Mesenchymal stem cell (in vitro differentiated cells and primary cell): ENCODE measurements around the gene M6PR.
A peak's percentile ranks its signal among the peaks of the same experiment; 100 is the strongest.

Source experiments
- DNase-seq: peaks from one replicate; pipeline ENCODE4 v3.0.0-alpha.2; 2013
- H2AFZ ChIP-seq: one replicate; pipeline ENCODE4 v1.6.1; 2013; ENCODE audit warnings: low read depth, mild to moderate bottlenecking, control low read depth, inconsistent platforms, low read length, moderate library complexity
- H2AK5ac ChIP-seq: 2 replicates; pipeline ENCODE4 v1.6.1; 2013; ENCODE audit warnings: low read length, moderate library complexity, mild to moderate bottlenecking, inconsistent platforms; ENCODE audit not compliant: severe bottlenecking
- H2BK120ac ChIP-seq: one replicate; pipeline ENCODE4 v1.6.1; 2013; ENCODE audit warnings: low read depth, mild to moderate bottlenecking, inconsistent platforms, low read length, moderate library complexity
- H2BK12ac ChIP-seq, 2 experiments: one replicate each; pipeline ENCODE4 v1.6.1; 2013; ENCODE audit warnings: inconsistent platforms in 2 of 2, low read length in 2 of 2, mild to moderate bottlenecking in 2 of 2, moderate library complexity in 2 of 2, control low read depth in 1 of 2
- H2BK15ac ChIP-seq: one replicate; pipeline ENCODE4 v1.6.1; 2013; ENCODE audit warnings: mild to moderate bottlenecking, low read depth, inconsistent platforms; ENCODE audit not compliant: poor library complexity, severe bottlenecking
- H2BK5ac ChIP-seq: 2 replicates; pipeline ENCODE4 v1.6.1; 2013; ENCODE audit warnings: low read depth, mild to moderate bottlenecking, low read length, control low read depth, inconsistent platforms; ENCODE audit not compliant: poor library complexity, severe bottlenecking
- H3K14ac ChIP-seq, 2 experiments: one replicate each; pipeline ENCODE4 v1.6.1; 2013; ENCODE audit warnings: inconsistent platforms in 2 of 2, low read length in 2 of 2, control low read depth in 1 of 2, mild to moderate bottlenecking in 1 of 2, moderate library complexity in 1 of 2
- H3K18ac ChIP-seq, 2 experiments: one replicate each; pipeline ENCODE4 v1.6.1; 2013; ENCODE audit warnings: inconsistent platforms in 2 of 2, low read length in 2 of 2, control low read depth in 1 of 2, low read depth in 1 of 2, mild to moderate bottlenecking in 1 of 2
- H3K23ac ChIP-seq, 2 experiments: one replicate each; pipeline ENCODE4 v1.6.1; 2013; ENCODE audit warnings: inconsistent platforms in 2 of 2, low read length in 2 of 2, mild to moderate bottlenecking in 2 of 2, moderate library complexity in 2 of 2, control low read depth in 1 of 2
- H3K27ac ChIP-seq: 2 replicates; pipeline ENCODE4 v1.5.1; 2013; ENCODE audit warnings: mild to moderate bottlenecking, moderate library complexity, low read length, control low read depth, inconsistent platforms; ENCODE audit not compliant: poor library complexity, severe bottlenecking
- H3K27me3 ChIP-seq, 2 experiments: 2 replicates each; pipeline versions ENCODE4 v1.6.1 to v1.7.0; 2013; ENCODE audit warnings: low read length in 2 of 2, mild to moderate bottlenecking in 2 of 2, moderate library complexity in 2 of 2, control low read depth in 1 of 2, inconsistent platforms in 1 of 2; ENCODE audit not compliant: control insufficient read depth in 1 of 2, insufficient read depth in 1 of 2
- H3K36me3 ChIP-seq, 2 experiments: 2 replicates each; pipeline versions ENCODE4 v1.6.1 to v1.7.0; 2013; ENCODE audit warnings: low read length in 2 of 2, control low read depth in 1 of 2, inconsistent platforms in 1 of 2, low read depth in 1 of 2, mild to moderate bottlenecking in 1 of 2; ENCODE audit not compliant: insufficient read depth in 2 of 2, control insufficient read depth in 1 of 2
- H3K4ac ChIP-seq, 2 experiments: one replicate each; pipeline ENCODE4 v1.6.1; 2013; ENCODE audit warnings: inconsistent platforms in 2 of 2, low read length in 2 of 2, mild to moderate bottlenecking in 2 of 2, moderate library complexity in 2 of 2, control low read depth in 1 of 2, low read depth in 1 of 2
- H3K4me1 ChIP-seq: 2 replicates; pipeline ENCODE4 v1.6.1; 2013; ENCODE audit warnings: low read depth, low read length, control low read depth; ENCODE audit not compliant: control insufficient read depth, insufficient read depth
- H3K4me2 ChIP-seq: 2 replicates; pipeline ENCODE4 v1.6.1; 2013; ENCODE audit warnings: low read length, mild to moderate bottlenecking, inconsistent platforms; ENCODE audit not compliant: poor library complexity, severe bottlenecking
- H3K4me3 ChIP-seq, 2 experiments: 2 replicates each; pipeline versions ENCODE4 v1.5.1 to v1.7.0; 2013; ENCODE audit warnings: low read length in 2 of 2, mild to moderate bottlenecking in 2 of 2, control low read depth in 1 of 2, low read depth in 1 of 2; ENCODE audit not compliant: insufficient read depth in 1 of 2
- H3K79me1 ChIP-seq: replicated peaks from 2 replicates; pipeline ENCODE4 v1.6.1; 2013; ENCODE audit warnings: mild to moderate bottlenecking, control low read depth, low read length, inconsistent platforms; ENCODE audit not compliant: poor library complexity, severe bottlenecking
- H3K9ac ChIP-seq: 2 replicates; pipeline ENCODE4 v1.7.0; 2013; ENCODE audit warnings: mild to moderate bottlenecking, low read length, moderate library complexity
- H3K9me3 ChIP-seq: 2 replicates; pipeline ENCODE4 v1.7.0; 2013; ENCODE audit warnings: mild to moderate bottlenecking, low read length; ENCODE audit not compliant: control insufficient read depth
- H4K8ac ChIP-seq: one replicate; pipeline ENCODE4 v1.6.1; 2013; ENCODE audit warnings: inconsistent platforms, mild to moderate bottlenecking, low read length, moderate library complexity
- H4K91ac ChIP-seq: one replicate; pipeline ENCODE4 v1.6.1; 2013; ENCODE audit warnings: mild to moderate bottlenecking, low read length, inconsistent platforms
- WGBS: methylation state at CpG from one replicate; pipeline ENCODE4 v1.1.7; 2013; ENCODE audit warnings: mixed read lengths; 5-methylcytosine and 5-hydroxymethylcytosine counted together

The M6PR gene

DNA sequence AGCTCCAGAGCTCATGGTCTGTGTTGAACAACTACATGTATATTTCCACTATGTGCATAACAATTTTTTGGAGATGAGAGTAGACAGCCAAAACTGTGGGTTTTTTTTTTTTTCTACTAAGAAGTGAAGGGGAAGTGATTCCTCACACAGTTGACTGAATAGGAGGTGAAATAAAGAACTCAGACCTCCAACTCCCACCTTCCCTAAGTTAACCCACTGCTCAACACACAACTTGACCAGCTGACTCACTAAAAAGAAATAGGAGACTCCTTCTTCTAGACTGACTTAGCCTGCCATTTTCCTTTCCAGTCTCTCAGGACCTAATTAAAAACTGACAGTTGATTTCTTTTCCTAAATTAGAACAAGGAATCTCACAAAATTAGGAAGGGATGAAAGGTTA, 1.7 kb downstream of the M6PR start:
- H4K91ac ChIP-seq, result no peak overlapping the region
- no peak overlapping the region for H3K18ac ChIP-seq
- no peak overlapping the region for H3K14ac ChIP-seq
- H2BK5ac ChIP-seq, result no peak overlapping the region
- peak overlapping the region; percentile 98 for H3K9ac ChIP-seq
- no peaks in the 10 kb centered on the region for H3K27me3 ChIP-seq
- no peak overlapping the region for H4K8ac ChIP-seq
- H3K4ac ChIP-seq, result no peak overlapping the region
- no peak overlapping the region for H3K27ac ChIP-seq
- no peaks in the 10 kb centered on the region for H3K9me3 ChIP-seq
- peaks cover 12 to 37% of the 10 kb centered on the region in 2 experiments for H3K36me3 ChIP-seq
- H3K79me1 ChIP-seq, result peaks cover 18% of the 10 kb centered on the region
- no peak overlapping the region for H2AK5ac ChIP-seq
- H3K4me3 ChIP-seq, result peak overlapping the region in 1 of 2 experiments; percentile 97
- H3K23ac ChIP-seq, result no peak overlapping the region
- H2BK15ac ChIP-seq, result no peak overlapping the region
- H3K4me2 ChIP-seq, result no peak overlapping the region
- no peak overlapping the region for H2BK12ac ChIP-seq
- no peaks in the 10 kb centered on the region for H3K4me1 ChIP-seq
- no peak overlapping the region for H2BK120ac ChIP-seq
- H2AFZ ChIP-seq, result no peak overlapping the region
- no peak for DNase-seq

DNA sequence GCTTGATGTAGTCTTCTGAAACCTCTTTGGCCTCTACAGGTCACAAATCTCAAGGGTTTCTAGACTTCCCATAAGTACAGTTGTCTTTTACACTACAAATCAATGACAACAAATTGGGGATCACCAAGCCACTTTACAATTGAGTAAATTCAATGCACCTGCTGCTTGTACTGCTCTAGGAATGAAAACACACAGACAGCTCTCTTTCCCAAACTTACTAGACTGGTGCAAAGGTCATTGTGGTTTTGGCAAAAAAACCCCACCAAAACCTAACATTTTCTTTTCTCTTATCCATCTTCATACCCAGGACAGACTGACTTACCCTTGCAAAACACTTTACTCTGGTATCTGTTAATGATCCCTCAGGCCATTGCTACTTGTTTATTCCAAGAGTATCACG, 2.7 kb downstream of the M6PR start:
- WGBS, result 86% methylated on average over 1 of the region's 1 CpG
- H3K79me1 ChIP-seq, result peaks cover 21% of the 10 kb centered on the region
- no peak overlapping the region for H2BK5ac ChIP-seq
- no peak overlapping the region for H2BK15ac ChIP-seq
- H3K14ac ChIP-seq, result no peak overlapping the region
- no peak overlapping the region for H3K9ac ChIP-seq
- no peak overlapping the region for H2BK12ac ChIP-seq
- no peak overlapping the region for H2BK120ac ChIP-seq
- no peak overlapping the region for H3K27ac ChIP-seq
- no peak overlapping the region for H4K91ac ChIP-seq
- no peaks in the 10 kb centered on the region for H3K4me1 ChIP-seq
- no peak overlapping the region for H3K4ac ChIP-seq
- no peak overlapping the region for H4K8ac ChIP-seq
- no peak overlapping the region for H2AFZ ChIP-seq
- no peak overlapping the region for H3K4me2 ChIP-seq
- no peak overlapping the region for H2AK5ac ChIP-seq
- H3K18ac ChIP-seq, result no peak overlapping the region
- no peaks in the 10 kb centered on the region for H3K27me3 ChIP-seq
- H3K4me3 ChIP-seq, result no peak overlapping the region
- no peaks in the 10 kb centered on the region for H3K9me3 ChIP-seq
- no peak for DNase-seq
- H3K23ac ChIP-seq, result no peak overlapping the region
- peaks cover 17 to 47% of the 10 kb centered on the region in 2 experiments for H3K36me3 ChIP-seq

DNA sequence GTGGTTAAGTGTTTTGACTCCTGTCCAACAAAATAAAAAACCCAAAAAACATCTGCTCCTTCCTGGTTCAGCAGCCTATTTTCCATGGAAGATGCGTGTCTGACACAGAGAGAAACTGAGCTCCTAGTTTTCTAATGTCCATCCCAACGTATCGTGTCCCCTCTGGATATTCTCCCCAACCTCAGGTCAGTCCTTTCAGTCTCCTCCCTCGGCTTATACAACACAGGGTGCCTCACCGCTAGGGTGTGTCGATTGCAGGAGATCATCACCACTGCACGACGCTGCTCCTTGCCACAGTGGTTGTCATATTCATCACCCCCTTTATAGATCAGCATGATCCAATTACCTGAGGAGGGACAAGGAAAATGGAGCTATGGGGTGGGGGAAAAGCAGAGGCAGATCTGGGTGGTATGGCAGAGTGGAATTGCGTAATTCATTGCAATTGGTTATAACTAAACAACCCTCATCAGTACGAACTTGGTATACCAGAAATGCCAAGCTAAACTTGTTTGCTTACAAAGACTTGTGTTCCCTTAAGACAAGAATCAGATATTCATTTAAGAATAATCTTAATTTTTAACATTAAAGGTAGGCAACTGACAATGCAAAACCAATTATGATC, 5.8 kb downstream of the M6PR start:
- Histone ChIP-seq H3K4me2 (no peak overlapping the region), H4K91ac (no peak overlapping the region), H3K36me3 (peaks cover 21 to 59% of the 10 kb centered on the region in 2 experiments), H3K4me3 (no peak overlapping the region), H3K4ac (no peak overlapping the region), H2AK5ac (no peak overlapping the region), H3K23ac (no peak overlapping the region), H2BK12ac (no peak overlapping the region), H3K27me3 (no peaks in the 10 kb centered on the region), H3K79me1 (peaks cover 18% of the 10 kb centered on the region), H3K4me1 (no peaks in the 10 kb centered on the region), H3K9ac (no peak overlapping the region), H2BK120ac (no peak overlapping the region), H3K9me3 (no peaks in the 10 kb centered on the region), H2BK15ac (no peak overlapping the region), H4K8ac (no peak overlapping the region), H3K14ac (no peak overlapping the region), H2BK5ac (no peak overlapping the region), H3K18ac (no peak overlapping the region), H3K27ac (no peak overlapping the region), H2AFZ (no peak overlapping the region)
- no peak for DNase-seq
- WGBS, result 98% methylated on average over 8 of the region's 10 CpGs

DNA sequence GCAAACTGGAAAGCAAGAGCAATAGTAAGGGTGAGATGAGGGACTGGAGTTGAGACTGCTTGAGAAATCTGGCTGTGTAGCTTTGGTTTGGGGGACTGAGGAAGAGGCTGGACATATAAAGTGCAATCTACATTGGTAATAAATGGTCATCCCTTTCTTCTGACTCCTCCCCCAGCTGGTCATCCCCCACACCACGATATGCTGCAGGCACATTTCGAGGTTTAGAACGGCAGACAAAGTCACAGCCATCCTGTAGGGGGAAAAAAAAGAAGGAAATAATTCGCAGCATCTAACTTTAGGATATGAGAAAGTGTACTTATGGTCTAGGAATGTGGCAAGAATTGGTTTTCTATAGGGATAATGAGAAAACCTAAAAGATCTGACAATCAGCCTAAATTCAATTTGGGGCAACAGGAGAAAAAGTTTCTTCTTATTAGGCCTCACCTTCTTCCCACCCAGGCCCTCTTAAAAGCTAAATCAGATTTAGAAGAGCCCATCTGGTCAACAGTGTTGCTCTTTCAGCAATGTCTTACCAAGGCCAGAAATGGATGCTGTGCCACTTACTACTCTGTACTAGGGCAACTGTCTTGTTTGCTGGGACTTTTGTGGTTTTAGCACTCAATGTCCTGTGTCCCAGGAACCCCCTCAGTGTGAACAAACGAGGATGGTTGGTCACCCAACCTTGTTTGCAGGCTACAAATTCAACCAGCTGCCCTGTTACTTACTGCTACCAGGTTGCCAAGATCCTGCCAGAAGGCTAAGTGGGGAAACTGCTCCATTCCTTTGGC, 7.6 kb downstream of the M6PR start:
- Histone ChIP-seq H3K23ac (no peak overlapping the region), H3K36me3 (peaks cover 23 to 77% of the 10 kb centered on the region in 2 experiments), H3K27ac (no peak overlapping the region), H2BK120ac (no peak overlapping the region), H2AK5ac (no peak overlapping the region), H3K79me1 (peaks cover 18% of the 10 kb centered on the region), H3K18ac (no peak overlapping the region), H3K4ac (no peak overlapping the region), H3K4me1 (no peaks in the 10 kb centered on the region), H2BK5ac (no peak overlapping the region), H3K4me3 (no peak overlapping the region), H3K9me3 (no peaks in the 10 kb centered on the region), H3K14ac (no peak overlapping the region), H3K9ac (no peak overlapping the region), H2BK15ac (no peak overlapping the region), H2BK12ac (no peak overlapping the region), H3K4me2 (no peak overlapping the region), H4K91ac (peak overlapping the region; percentile 7), H3K27me3 (no peaks in the 10 kb centered on the region), H2AFZ (no peak overlapping the region), H4K8ac (no peak overlapping the region)
- peak; percentile 1 for DNase-seq
- WGBS, result 94% methylated on average over 5 of the region's 5 CpGs
